Stimulated activated CD4-positive, alpha-beta T cell treated with anti-CD3 and anti-CD28 coated beads, TNF-alpha, amount 100 ng/mL, for 4 hours (primary cell): ENCODE results near the gene MAGEB18.

ENCODE experiments used
- DNase-seq, 3 experiments: peaks; one replicate each; pipeline ENCODE4 v3.0.0-alpha.2; 2020; ENCODE audit warnings: low read depth in 3 of 3

The MAGEB18 gene

GRCh38 chrX:26138274-26138673, at the start of gene MAGEB18:
MAGEB18 (plus strand) TSS chrX:26138343; CDS start chrX:26138986, 643 bp downstream.
- no peak for DNase-seq

GRCh38 chrX:26100421-26100920, 37.7 kb upstream of the MAGEB18 start:
- no peak for DNase-seq

- no peak for DNase-seq
These were observed 29.0 kb upstream of the MAGEB18 start for GRCh38 chrX:26109142-26109541.

- no peak for DNase-seq
These were observed 7.9 kb downstream of the MAGEB18 start for GRCh38 chrX:26146024-26146423.

- no peak for DNase-seq
These were observed 22.2 kb downstream of the MAGEB18 start, which contains the start of gene MAGEB6B for GRCh38 chrX:26160301-26160700. MAGEB6B (plus strand) TSS chrX:26160601; CDS start chrX:26160601, 0 bp downstream.
